CD4-positive, alpha-beta T cell (primary cell): ENCODE measurements around the gene MAPKAP1. TPM values are rescaled to one million over a fixed set of nuclear protein-coding genes. Genes with fewer than 3 reads are reported as not detected.

ENCODE experiments used
- ATAC-seq: fragments of 200-7000 bp; cut with Tn5 transposase; one replicate; pipeline ENCODE4 v1.10.0; 2022; ENCODE audit warnings: mild to moderate bottlenecking; ENCODE audit not compliant: poor library complexity
- CTCF ChIA-PET: fragments of 350-600 bp; sonication (Branson Sonifier 250); formaldehyde crosslinking; loops from one replicate; lab custom pipeline; 2021; ENCODE audit warnings: antibody characterized with exemption, inconsistent platforms; lab: Charles Lee
- POLR2A ChIA-PET: fragments of 350-600 bp; sonication (Branson Sonifier 250); formaldehyde crosslinking; loops from one replicate; lab custom pipeline; 2021; ENCODE audit warnings: antibody characterized with exemption, inconsistent platforms; lab: Charles Lee
- DNase-seq, 14 experiments: peaks; one replicate each; pipeline ENCODE4 v3.0.0-alpha.2; 2013 to 2020; ENCODE audit warnings: mixed read lengths in 2 of 14
- H3K27ac ChIP-seq, 2 donors: one replicate each; pipeline versions ENCODE4 v1.5.1 to v1.7.0; 2013; ENCODE audit warnings: low read length in 2 of 2, low read depth in 1 of 2, mild to moderate bottlenecking in 1 of 2
- H3K27me3 ChIP-seq, 2 experiments: 1 replicate in 1 of 2; 2 replicates in 1 of 2; pipeline versions ENCODE4 v1.6.1 to v1.7.0; 2013; ENCODE audit warnings: low read length in 2 of 2, control low read depth in 1 of 2, mild to moderate bottlenecking in 1 of 2, moderate library complexity in 1 of 2; ENCODE audit not compliant: insufficient read depth in 2 of 2, control insufficient read depth in 1 of 2
- H3K36me3 ChIP-seq: one replicate; pipeline ENCODE4 v1.6.1; 2013; ENCODE audit warnings: low read length, control low read depth; ENCODE audit not compliant: insufficient read depth
- H3K4me1 ChIP-seq: one replicate; pipeline ENCODE4 v1.6.1; 2013; ENCODE audit warnings: low read length, control low read depth; ENCODE audit not compliant: insufficient read depth
- H3K4me3 ChIP-seq: one replicate; pipeline ENCODE4 v1.5.1; 2013; ENCODE audit warnings: mild to moderate bottlenecking, low read length, moderate library complexity
- H3K9me3 ChIP-seq, 2 experiments: 1 replicate in 1 of 2; 2 replicates in 1 of 2; pipeline versions ENCODE4 v1.6.1 to v1.7.0; 2013; ENCODE audit warnings: low read length in 2 of 2, mild to moderate bottlenecking in 2 of 2, control low read depth in 1 of 2, moderate library complexity in 1 of 2; ENCODE audit not compliant: control insufficient read depth in 1 of 2, insufficient read depth in 1 of 2
- H3K27ac Mint-ChIP-seq: one replicate; pipeline ENCODE4 v1.8.0; 2020; ENCODE audit warnings: mixed read lengths
- H3K27me3 Mint-ChIP-seq: one replicate; pipeline ENCODE4 v1.8.0; 2021; ENCODE audit warnings: mixed read lengths
- H3K36me3 Mint-ChIP-seq: one replicate; pipeline ENCODE4 v1.8.0; 2021; ENCODE audit warnings: low read depth, mixed read lengths
- H3K4me1 Mint-ChIP-seq: one replicate; pipeline ENCODE4 v1.8.0; 2021; ENCODE audit warnings: low read depth, mixed read lengths
- H3K4me3 Mint-ChIP-seq: one replicate; pipeline ENCODE4 v1.8.0; 2020; ENCODE audit warnings: mild to moderate bottlenecking, mixed read lengths
- H3K9me3 Mint-ChIP-seq: one replicate; pipeline ENCODE4 v1.8.0; 2020; ENCODE audit warnings: mixed read lengths
- intact Hi-C, 2 experiments: fragments of 100-400 bp; cut with DNase I in 1 of 2; cut with micrococcal nuclease in 1 of 2; formaldehyde crosslinking; loops; one replicate each; pipeline versions ENCODE4 v1.15.1 to v1.9.0; 2023 to 2025; cut with DNase I, micrococcal nuclease
- total RNA-seq, 174 experiments: library from RNA in 2 of 174; stranded (reverse) in 2 of 174; gene quantifications; one replicate each; pipeline ENCODE4 v1.2.3 and lab custom pipeline; 2021 to 2026
- TF ChIP-seq, protein P1 (sequence below): fragments of 200-600 bp; IDR thresholded peaks from one replicate; pipeline ENCODE4 v1.8.0; 2022; ENCODE audit warnings: antibody characterized with exemption, mild to moderate bottlenecking

Gene MAPKAP1
- total RNA-seq, 2 experiments from 2014 or later = 40.3 to 44.9 TPM

DNA sequence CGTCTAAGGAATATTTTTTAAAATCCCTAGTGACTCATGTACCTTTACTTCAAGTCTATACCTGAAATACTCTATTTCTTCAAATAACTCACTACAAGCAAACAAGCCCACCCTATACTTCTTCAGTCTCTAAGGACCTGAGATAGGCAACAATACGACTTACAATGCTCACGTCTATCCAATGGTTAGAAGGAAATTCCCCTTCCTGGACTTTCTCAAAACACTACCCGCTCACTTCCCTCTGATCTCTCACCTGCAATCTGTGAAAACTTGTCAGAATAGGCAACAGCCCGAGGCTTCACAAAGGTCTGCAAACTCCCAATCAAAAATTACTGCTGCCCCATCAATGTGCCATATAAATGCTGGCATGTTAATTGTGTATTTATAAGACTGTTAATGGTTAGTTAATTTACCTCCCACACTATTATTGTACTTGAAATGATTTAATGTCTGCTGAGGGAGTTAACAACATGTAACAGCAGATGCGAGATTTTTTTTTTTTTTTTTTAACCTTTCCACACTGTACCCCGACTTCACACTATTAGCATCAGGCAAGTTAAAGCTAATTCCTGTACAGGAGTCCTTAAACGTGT is 27.3 kb downstream of the MAPKAP1 start:
- no peak for ATAC-seq
- Histone ChIP-seq H3K4me1 (no peaks in the 10 kb centered on the region), H3K36me3 (peaks cover 16% of the 10 kb centered on the region), H3K27ac (no peak overlapping the region), H3K4me3 (no peak overlapping the region), H3K27me3 (no peaks in the 10 kb centered on the region), H3K9me3 (no peaks in the 10 kb centered on the region)
- H3K9me3 Mint-ChIP-seq = no peaks in the 10 kb centered on the region
- intact Hi-C loops = no loop called here
- ChIA-PET CTCF (no interaction called here), POLR2A (interaction anchor here (0.7 kb wide), 1 partner anchor 9 kb away, joined by 3 read pairs; no protein-coding TSS in a partner anchor)
- H3K4me3 Mint-ChIP-seq = no peak overlapping the region
- TF ChIP-seq, protein P1, sequence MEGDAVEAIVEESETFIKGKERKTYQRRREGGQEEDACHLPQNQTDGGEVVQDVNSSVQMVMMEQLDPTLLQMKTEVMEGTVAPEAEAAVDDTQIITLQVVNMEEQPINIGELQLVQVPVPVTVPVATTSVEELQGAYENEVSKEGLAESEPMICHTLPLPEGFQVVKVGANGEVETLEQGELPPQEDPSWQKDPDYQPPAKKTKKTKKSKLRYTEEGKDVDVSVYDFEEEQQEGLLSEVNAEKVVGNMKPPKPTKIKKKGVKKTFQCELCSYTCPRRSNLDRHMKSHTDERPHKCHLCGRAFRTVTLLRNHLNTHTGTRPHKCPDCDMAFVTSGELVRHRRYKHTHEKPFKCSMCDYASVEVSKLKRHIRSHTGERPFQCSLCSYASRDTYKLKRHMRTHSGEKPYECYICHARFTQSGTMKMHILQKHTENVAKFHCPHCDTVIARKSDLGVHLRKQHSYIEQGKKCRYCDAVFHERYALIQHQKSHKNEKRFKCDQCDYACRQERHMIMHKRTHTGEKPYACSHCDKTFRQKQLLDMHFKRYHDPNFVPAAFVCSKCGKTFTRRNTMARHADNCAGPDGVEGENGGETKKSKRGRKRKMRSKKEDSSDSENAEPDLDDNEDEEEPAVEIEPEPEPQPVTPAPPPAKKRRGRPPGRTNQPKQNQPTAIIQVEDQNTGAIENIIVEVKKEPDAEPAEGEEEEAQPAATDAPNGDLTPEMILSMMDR = no peak
- no peak overlapping the region for H3K27ac Mint-ChIP-seq
- H3K4me1 Mint-ChIP-seq = peaks cover 24% of the 10 kb centered on the region
- H3K36me3 Mint-ChIP-seq = peaks cover 21% of the 10 kb centered on the region
- DNase-seq = no peak
- no peaks in the 10 kb centered on the region for H3K27me3 Mint-ChIP-seq

DNA sequence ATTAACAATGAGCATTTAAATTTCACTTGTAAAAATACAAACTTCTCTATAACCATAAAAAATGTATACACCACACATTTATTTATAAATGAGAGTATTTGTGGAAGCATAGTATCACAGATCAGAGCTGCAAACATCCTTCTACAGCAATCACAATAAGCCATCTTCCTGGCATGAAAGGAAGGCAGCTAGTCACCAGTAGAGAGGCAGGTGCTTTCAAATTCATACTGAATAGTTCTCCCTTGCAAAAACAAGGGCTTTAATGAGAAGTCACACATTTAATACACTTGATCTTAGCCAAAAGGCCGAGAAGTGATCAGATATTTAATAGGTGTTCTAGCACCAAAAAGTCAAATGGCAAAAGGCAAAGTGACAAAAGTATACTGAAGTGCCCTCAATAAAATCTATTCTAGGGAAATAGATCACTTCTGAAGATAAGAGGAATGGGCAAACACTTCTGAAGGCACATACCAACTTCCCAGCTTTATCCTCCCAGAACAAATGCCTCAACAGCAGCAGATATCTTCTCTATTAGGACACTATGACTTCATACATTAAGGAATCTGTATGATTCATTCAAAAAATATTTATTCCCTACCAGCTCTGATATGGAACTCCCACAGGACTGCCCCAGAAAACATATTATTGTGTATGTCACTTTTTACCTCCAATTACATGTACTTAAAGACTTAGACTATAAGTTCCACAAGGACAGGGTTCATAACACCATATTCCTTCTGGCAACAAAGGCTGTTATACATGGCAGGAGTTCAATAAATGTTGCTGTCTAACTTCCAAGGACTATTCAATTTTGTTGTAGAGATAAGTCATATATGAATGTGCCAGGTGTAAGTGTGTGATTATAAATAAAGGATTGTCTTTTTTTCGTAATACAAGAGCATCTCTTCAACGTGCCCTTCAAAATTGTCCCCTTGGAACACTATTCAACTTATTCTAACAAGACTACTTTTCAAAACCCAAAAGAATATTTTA is 31.7 kb downstream of the MAPKAP1 start:
- peaks cover 34% of the 10 kb centered on the region for H3K36me3 Mint-ChIP-seq
- Histone ChIP-seq H3K9me3 (no peaks in the 10 kb centered on the region), H3K4me3 (no peak overlapping the region), H3K36me3 (peaks cover 3% of the 10 kb centered on the region), H3K27ac (no peak overlapping the region), H3K4me1 (no peaks in the 10 kb centered on the region), H3K27me3 (no peaks in the 10 kb centered on the region)
- no peak overlapping the region for H3K4me3 Mint-ChIP-seq
- ChIA-PET POLR2A (interaction anchor here (0.6 kb wide), 1 partner anchor 168 kb away, joined by 3 read pairs; no protein-coding TSS in a partner anchor), CTCF (interaction anchor here (1.3 to 1.8 kb wide), 2 partner anchors 10 to 13 kb away, joined by 3 to 5 read pairs; no protein-coding TSS in a partner anchor)
- H3K27ac Mint-ChIP-seq = no peak overlapping the region
- DNase-seq (no peak), ATAC-seq (no peak)
- intact Hi-C loops = no loop called here
- H3K27me3 Mint-ChIP-seq = no peaks in the 10 kb centered on the region
- TF ChIP-seq, protein P1 = no peak
- H3K9me3 Mint-ChIP-seq = no peaks in the 10 kb centered on the region
- peaks cover 17% of the 10 kb centered on the region for H3K4me1 Mint-ChIP-seq

DNA sequence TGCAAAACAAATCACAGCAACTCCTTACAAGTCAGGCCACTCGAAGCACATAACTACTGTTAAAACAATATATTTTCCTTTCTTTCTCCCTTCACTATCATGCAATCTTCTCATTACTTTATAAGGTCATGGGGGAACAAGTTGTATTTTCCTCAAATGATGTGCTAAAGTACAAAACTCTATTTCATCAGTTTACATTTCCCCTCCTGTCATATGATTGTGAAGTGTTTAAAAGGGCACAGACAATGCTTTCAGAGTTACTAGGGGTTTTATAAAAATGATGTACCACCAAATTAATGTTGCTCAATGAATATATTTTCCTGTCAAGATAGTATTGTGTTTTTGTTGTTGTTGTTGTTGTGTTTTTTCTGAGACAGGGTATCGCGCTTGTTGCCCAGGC is 34.1 kb downstream of the MAPKAP1 start:
- ChIA-PET POLR2A (no interaction called here), CTCF (no interaction called here)
- TF ChIP-seq, protein P1 = no peak
- Histone ChIP-seq H3K9me3 (no peaks in the 10 kb centered on the region), H3K36me3 (peaks cover 3% of the 10 kb centered on the region), H3K27ac (no peak overlapping the region), H3K27me3 (no peaks in the 10 kb centered on the region), H3K4me3 (no peak overlapping the region), H3K4me1 (no peaks in the 10 kb centered on the region)
- Mint-ChIP-seq H3K9me3 (no peaks in the 10 kb centered on the region), H3K4me1 (peaks cover 17% of the 10 kb centered on the region), H3K27me3 (no peaks in the 10 kb centered on the region), H3K36me3 (peaks cover 46% of the 10 kb centered on the region), H3K4me3 (no peak overlapping the region), H3K27ac (no peak overlapping the region)
- DNase-seq (no peak), ATAC-seq (no peak)
- intact Hi-C loops = no loop called here
